LHCN-M2 (cell line): ENCODE data around the gene MAPK1. TPM values are rescaled to one million over a fixed set of nuclear protein-coding genes. Genes with fewer than 3 reads are reported as not detected.
A peak's percentile ranks its signal among the peaks of the same experiment; 100 is the strongest.
"Not testable (repeated sequence)": the region's sequence is repeated elsewhere in the genome, so short reads cannot be mapped to it uniquely, and the experiment has no call there.

Experiments
- DNase-seq: peaks from one replicate; pipeline ENCODE4 v3.0.0-alpha.2; 2012; ENCODE audit warnings: low read depth
- total RNA-seq: library from RNA; depleted of rRNA; stranded (reverse); fragments of >200 nt; gene quantifications from 2 replicates; pipeline ENCODE4 v1.2.3, GENCODE V29; 2014

MAPK1 gene
- total RNA-seq, 1 experiment from 2014 or later = 92.5 TPM

DNA sequence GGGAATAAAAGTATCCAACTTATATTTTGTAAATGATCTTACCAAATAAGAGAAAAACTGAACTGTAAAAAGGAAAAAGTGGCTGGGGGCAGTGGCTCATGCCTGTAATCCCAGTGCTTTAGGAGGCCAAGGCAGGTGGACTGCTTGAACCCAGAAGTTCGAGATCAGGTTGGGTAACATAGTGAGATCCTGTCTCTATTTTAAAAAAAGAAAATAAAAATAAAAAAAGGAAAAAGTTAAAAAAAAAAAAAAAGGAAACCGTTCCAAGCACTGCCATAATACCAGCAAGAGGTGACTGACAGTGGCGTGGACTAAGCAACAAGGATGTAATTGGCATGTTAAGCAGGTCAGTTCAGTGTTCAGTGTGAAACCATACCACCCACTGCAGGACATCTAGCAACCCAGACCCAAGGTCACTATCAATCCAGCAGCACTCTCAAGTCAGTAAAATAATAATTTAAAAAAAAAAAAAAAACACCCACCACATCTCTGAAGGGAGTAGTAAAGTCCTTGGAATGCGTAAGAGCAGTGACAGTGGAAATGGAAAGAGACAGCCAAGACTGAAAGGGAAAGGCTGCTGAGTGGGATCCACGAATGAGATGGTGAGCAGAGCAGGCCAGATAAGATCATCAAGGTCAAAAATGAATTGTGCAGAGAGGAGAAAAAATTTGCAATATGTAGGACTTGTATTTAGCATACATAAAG is 43.6 kb downstream of the MAPK1 start:
- no peak for DNase-seq

- DNase-seq = no peak
Measured at GRCh38 chr22:21819183-21819770, 48.2 kb downstream of the MAPK1 start.

DNA sequence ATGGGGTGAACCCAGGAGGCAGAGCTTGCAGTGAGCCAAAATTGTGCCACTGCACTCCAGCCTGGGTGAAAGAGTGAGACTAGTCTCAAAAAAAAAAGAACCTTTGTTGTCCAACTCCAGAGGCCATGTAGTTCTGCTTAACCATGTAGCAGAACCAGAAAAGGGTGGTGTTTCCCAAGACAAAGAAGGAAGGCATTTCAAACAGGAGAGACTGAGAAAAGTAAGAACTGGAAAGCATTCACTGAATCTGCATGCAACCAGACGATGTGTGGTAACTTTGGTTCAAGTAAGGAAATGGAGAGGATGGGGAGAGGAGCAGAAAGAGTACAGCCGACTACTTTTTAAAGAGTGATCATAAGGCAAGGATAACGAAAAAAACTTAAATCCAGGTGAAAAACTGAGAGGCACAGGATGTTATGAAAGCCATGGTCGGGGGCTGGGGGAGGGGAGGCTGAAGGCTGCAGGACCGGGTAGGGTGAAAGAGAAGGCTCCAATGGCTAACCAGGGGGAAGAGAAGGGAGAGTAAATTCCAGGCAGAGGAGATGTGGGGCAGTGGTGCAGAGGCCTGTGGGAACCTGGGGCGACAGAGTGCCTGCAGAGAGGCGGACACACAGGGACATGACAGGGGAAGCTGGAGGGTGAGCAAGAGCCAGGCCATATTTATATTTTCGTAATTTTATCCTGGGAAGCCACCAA is 48.8 kb downstream of the MAPK1 start:
- no peak for DNase-seq

DNA sequence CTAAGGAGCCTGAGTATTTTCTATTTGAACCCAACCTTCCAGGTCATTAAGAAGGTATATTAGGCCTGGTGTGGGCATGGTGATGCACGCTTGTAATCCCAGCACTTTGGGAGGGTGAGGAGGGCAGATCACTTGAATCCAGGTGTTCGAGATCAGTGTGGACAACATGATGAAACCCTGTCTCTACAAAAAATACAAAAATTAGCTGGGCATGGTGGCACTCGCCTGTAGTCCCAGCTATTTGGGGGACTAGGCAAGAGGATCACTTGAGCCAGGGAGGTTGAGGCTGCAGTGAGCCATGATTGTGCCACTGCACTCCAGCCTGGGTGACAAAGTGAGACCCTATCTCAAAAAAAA is 50.0 kb downstream of the MAPK1 start:
- not testable (repeated sequence) for DNase-seq

- DNase-seq = peak; percentile 94
Measured at GRCh38 chr22:21816787-21817496, 50.5 kb downstream of the MAPK1 start.

- no peak for DNase-seq
Measured at GRCh38 chr22:21816472-21816786, 51.0 kb downstream of the MAPK1 start.

- DNase-seq = no peak
Measured at GRCh38 chr22:21815958-21816357, 51.5 kb downstream of the MAPK1 start.

DNA sequence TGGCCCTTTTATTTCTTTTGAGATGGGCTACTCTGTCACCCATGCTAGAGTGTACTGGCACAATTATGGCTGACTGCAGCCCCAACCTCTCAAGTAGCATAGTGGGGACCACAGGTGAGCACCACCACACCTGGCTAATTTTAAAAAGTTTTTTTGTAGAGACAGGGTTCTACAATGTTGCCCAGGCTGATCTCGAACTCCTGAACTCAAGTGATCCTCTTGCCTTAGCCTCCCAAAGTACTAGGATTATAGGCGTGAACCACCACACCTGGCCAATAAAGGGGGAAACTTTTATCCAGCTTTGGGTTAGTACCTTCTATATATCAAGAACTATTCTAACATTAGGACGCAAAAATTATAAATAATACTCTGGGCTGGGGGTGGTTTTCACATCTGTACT is 52.1 kb downstream of the MAPK1 start:
- no peak for DNase-seq

DNA sequence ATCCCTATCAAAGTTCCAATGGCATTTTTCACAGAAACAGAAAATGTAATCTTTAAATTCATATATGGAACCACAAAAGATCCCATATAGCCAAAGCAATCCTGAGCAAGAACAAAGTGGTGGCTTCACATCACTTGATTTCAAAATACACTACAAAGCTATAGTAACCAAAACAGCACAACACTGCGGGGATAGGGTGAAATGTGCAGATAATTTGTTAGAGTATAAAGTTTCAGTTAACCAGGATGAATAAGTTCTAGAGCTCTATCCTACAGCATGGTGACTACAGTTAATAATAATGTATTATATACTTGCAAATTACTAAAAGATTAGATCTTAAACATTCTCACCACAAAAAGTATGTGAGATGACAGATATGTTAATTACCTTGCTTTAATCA is 55.5 kb downstream of the MAPK1 start:
- no peak for DNase-seq

DNA sequence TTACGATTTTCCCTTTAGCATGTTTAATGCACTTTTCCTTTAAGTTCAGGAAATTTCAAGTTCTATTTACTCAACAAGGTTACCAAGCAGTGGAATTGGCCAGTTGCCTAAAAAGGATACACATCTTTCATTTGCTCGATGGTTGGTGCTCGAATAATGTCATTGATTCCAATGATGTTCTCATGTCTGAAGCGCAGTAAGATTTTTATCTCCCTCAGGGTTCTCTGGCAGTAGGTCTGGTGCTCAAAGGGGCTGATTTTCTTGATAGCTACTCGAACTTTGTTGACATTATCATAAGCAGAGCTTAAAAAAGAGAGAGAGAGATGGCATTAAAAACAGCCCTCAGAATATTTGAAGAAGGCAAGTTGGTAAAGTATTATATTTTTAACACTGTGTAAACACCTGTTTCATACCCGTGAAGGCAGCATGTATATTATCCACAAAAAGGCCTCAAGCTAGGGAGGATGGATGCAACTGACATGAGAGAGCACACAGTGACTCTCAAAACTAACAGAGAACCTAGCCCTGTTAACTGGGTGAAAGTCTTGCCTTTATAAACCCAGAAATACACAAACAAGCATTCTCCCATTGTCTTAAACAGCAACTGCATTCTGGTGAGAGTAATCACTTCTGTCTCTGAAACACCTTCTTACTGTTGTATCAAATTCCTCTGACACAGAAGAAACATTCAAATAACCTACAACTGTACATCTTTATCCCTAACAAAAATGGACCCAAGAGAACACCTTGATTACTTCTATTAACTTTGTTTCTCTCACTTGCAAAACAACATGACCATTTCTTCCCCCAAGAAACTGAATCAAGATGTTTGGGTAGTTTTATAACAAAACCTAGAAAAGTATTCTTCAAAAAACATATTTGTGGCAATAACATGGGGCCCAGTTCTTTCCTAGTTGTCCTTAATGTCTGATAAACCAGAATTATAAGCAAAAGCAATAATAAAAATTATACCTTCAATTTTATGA is 59.6 kb downstream of the MAPK1 start:
- DNase-seq = no peak

- not testable (repeated sequence) for DNase-seq
Measured at GRCh38 chr22:21805325-21805724, 62.1 kb downstream of the MAPK1 start.

DNA sequence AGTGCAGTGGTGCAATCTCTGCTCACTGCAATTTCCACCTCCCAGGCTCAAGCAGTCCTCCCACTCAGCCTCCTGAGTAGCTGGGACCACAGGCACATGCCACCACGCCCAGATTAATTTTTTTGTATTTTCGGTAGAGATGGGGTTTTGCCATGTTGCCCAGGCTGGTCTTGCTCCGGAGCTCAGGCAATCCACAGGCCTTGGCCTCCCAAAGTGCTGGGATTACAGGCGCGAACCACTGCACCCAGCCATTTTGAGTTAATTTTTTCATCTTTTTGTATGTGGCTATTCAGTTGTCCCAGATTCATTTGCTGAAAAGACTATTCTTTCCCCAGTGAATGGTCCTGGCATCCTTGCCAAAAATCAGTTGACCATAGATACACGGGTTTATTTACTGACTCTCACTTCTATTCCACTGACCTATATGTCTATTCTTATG is 63.6 kb downstream of the MAPK1 start:
- no peak for DNase-seq

GRCh38 chr22:21802673-21803072 is 64.8 kb downstream of the MAPK1 start:
- no peak for DNase-seq

- peak; percentile 21 for DNase-seq
Measured at GRCh38 chr22:21802056-21802455, 65.4 kb downstream of the MAPK1 start.

- DNase-seq = not testable (repeated sequence)
Measured at GRCh38 chr22:21801304-21801644, 66.2 kb downstream of the MAPK1 start.

DNA sequence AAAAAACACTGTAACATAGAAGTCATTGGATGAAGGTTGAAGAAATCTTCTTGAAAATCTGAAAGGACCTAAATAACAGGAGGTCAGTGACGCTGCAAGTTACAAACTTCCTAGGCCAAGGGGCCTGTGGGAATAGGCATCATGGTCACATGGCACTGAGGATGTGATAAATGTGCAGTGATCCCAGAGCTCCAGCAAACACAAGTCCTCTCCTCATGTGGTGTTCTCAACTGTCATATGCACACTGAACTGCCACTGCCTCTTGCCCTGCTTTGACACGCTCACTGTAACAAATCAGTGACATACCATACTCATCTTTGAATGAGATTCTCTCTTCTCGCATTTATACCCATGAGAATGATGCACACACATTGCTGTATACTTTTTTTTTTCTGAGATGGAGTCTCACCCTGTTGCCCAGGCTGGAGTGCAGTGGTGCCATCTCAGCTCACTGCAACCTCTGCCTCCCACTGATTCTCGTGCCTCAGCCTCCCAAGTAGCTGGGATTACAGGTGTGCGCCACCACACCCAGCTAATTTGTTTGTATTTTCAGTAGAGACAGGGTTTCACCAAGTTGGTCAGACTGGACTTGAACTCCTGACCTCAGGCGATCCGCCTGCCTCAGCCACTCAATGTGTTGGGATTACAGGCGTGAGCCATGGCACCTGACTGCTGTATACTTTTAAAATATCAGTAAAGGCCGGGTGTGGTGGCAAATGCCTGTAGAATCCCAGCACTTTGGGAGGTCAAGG is 66.7 kb downstream of the MAPK1 start:
- no peak for DNase-seq

DNA sequence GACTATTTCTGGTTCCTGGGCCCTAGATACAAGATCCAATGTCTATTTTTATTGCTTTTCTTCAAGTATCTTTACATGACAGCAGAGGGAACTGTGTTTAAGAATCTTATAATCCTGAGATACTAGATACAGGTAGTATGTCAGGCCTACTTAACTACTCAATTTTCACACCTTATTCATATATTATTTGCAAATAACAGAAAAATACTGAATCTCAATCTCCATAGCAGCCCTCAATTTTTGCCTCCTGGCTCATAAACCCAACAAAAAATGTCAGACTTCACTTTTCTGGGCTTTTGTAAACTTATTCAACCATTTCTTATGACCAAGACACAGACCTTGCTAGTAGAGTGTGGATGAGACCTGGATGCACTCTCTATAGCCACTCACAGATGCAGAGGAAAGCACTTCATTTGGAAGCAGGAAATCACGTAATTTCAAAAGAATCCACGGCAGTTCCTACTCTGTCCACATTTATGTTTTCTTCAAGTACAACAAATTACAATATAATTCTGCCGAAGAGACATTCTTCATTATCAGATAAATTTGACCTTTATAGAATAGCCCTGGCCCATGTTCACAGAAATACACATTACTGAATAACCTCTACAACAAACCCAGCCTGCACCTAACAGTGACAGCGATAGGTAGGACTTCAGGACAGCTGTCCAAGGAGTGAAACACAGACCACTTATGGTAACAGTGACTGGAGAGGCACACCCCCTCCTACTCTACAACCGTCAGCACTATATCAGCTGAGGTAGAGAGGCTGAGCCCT is 69.8 kb downstream of the MAPK1 start:
- peak; percentile 38 for DNase-seq

GRCh38 chr22:21796863-21797262 is 70.6 kb downstream of the MAPK1 start:
- no peak for DNase-seq

GRCh38 chr22:21796231-21796630 is 71.2 kb downstream of the MAPK1 start:
- no peak for DNase-seq

DNA sequence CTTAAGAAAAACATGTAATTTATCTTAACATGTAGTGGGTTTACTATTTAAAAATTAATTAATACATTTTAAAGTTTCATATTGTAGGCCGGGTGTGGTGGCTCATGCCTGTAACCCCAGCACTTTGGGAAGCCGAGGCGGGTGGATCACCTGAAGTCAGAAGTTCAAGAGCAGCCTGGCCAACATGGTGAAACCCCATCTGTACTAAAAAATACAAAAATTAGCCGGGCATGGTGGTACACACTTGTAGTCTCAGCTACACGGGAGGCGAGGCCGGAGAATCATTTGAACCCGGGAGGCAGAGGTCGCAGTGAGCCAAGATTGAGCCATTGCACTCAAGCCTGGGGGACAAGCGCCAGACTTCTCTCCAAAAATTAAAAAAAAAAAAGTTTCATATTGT is 73.7 kb downstream of the MAPK1 start:
- not testable (repeated sequence) for DNase-seq
